ENCODE results near the gene MYO9A. TPM values are rescaled to one million over a fixed set of nuclear protein-coding genes. Genes with fewer than 3 reads are reported as not detected.

Gene MYO9A
- total RNA-seq, 1 experiment from 2014 or later = 34.0 TPM

DNA sequence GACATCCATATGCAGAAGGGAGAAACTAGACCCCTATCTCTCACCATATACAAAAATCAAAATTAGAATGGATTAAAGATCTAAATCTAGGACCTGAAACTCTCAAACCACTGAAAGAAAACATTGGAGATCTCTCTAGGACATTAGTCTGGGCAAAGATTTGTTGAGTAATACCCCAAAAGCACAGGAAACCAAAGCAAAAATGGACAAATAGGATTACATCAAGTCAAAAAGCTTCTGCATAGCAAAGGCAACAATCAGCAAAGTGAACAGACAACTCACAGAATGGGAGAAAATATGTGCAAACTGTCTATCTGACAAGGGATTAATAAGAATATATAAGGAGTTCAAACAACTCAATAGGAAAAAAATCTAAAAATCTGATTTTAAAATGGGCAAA lies 54.8 kb downstream of the MYO9A start:
- intact Hi-C loops (cut with micrococcal nuclease; ENCODE audit: unreplicated experiment) = no loop called here
- Histone ChIP-seq H3K36me3 (ENCODE audit: low read depth) (no peaks in the 10 kb centered on the region), H3K4me1 (replicated peaks; ENCODE audit: insufficient read depth) (no peaks in the 10 kb centered on the region), H2AFZ (no peak overlapping the region), H3F3A (ENCODE audit: insufficient read depth, low read depth) (no peaks in the 10 kb centered on the region), H3K79me2 (ENCODE audit: low read depth) (no peaks in the 10 kb centered on the region), H4K20me1 (ENCODE audit: insufficient read depth) (no peaks in the 10 kb centered on the region), H3K9me2 (ENCODE audit: insufficient read depth) (no peaks in the 10 kb centered on the region), H3K27me3 (ENCODE audit: insufficient read depth, low read depth) (no peaks in the 10 kb centered on the region), H3K4me2 (no peak overlapping the region), H3K27ac (no peak overlapping the region), H3K4me3 (no peak overlapping the region), H3K9me3 (ENCODE audit: insufficient read depth, low read depth) (no peaks in the 10 kb centered on the region)
- no peak for TF ChIP-seq EZH2 (IDR thresholded peaks at IDR 0.05; ENCODE audit: low read depth)
- TF ChIP-seq, protein P1, sequence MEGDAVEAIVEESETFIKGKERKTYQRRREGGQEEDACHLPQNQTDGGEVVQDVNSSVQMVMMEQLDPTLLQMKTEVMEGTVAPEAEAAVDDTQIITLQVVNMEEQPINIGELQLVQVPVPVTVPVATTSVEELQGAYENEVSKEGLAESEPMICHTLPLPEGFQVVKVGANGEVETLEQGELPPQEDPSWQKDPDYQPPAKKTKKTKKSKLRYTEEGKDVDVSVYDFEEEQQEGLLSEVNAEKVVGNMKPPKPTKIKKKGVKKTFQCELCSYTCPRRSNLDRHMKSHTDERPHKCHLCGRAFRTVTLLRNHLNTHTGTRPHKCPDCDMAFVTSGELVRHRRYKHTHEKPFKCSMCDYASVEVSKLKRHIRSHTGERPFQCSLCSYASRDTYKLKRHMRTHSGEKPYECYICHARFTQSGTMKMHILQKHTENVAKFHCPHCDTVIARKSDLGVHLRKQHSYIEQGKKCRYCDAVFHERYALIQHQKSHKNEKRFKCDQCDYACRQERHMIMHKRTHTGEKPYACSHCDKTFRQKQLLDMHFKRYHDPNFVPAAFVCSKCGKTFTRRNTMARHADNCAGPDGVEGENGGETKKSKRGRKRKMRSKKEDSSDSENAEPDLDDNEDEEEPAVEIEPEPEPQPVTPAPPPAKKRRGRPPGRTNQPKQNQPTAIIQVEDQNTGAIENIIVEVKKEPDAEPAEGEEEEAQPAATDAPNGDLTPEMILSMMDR (conservative IDR thresholded peaks at IDR 0.05) = no peak
- ChIA-PET POLR2A (ENCODE audit: unreplicated experiment) (no interaction called here), CTCF (no interaction called here)
- DNase-seq = no peak
- BruUV-seq (replicated peaks) = no TSS peak

DNA sequence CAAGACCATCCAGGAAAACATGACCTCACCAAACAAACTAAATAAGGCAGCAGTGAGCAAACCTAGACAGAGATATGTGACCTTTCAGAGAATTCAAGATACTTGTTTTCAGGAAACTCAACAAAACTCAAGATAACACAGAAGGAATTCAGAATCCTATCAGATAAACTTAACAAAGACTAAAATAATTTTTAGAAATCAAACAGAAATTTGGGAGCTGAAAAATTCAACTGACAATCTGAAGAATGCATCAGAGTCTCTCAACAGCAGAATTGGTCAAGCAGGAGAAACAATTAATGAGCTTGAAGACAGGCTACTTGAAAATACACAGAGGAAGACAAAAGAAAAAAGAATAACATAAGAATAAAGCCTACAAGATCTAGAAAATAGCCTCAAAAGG lies 55.6 kb downstream of the MYO9A start:
- no peaks in the 10 kb centered on the region for H3K27me3 ChIP-seq (ENCODE audit: insufficient read depth, low read depth)
- H3K4me3 ChIP-seq = no peak overlapping the region
- no peaks in the 10 kb centered on the region for H3K9me3 ChIP-seq (ENCODE audit: insufficient read depth, low read depth)
- CTCF ChIA-PET = no interaction called here
- TF ChIP-seq EZH2 (IDR thresholded peaks at IDR 0.05; ENCODE audit: low read depth) = no peak
- TF ChIP-seq, protein P1 (conservative IDR thresholded peaks at IDR 0.05) = no peak
- H3K27ac ChIP-seq = no peak overlapping the region
- intact Hi-C loops (cut with micrococcal nuclease; ENCODE audit: unreplicated experiment) = no loop called here
- no peak overlapping the region for H2AFZ ChIP-seq
- no peaks in the 10 kb centered on the region for H3K79me2 ChIP-seq (ENCODE audit: low read depth)
- no peaks in the 10 kb centered on the region for H3F3A ChIP-seq (ENCODE audit: insufficient read depth, low read depth)
- POLR2A ChIA-PET (ENCODE audit: unreplicated experiment) = no interaction called here
- no peak for DNase-seq
- no TSS peak for BruUV-seq (replicated peaks)
- no peak overlapping the region for H3K4me2 ChIP-seq
- H3K36me3 ChIP-seq (ENCODE audit: low read depth) = no peaks in the 10 kb centered on the region
- no peaks in the 10 kb centered on the region for H3K9me2 ChIP-seq (ENCODE audit: insufficient read depth)
- no peaks in the 10 kb centered on the region for H3K4me1 ChIP-seq (replicated peaks; ENCODE audit: insufficient read depth)
- H4K20me1 ChIP-seq (ENCODE audit: insufficient read depth) = no peaks in the 10 kb centered on the region

DNA sequence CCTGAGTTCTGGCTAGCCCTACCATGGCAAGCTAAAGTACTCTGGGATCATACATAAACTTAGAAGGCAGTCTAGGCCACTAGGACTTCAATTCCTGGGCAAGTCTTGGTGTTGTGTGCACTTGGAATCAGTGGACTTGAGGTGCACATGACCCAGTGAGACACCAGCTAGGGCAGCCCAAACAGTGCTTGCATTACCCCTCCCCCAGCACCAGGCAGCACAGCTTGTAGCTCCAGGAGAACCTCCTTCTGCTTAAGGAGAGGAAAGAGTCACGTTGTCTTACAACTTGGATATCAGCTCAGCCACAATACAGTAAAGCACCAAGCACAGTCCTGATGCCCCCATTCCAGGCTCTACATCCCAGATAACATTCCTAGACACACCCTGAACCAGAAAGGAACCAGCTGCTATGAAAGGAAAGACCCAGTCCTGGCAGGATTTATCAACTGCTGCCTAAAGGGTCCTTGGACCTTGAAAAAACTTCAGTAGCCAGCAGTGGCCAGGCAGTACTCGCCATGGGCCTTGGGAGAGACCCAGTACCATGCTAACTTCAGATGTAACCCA lies 57.2 kb downstream of the MYO9A start:
- Histone ChIP-seq H3F3A (ENCODE audit: insufficient read depth, low read depth) (no peaks in the 10 kb centered on the region), H2AFZ (no peak overlapping the region), H3K9me3 (ENCODE audit: insufficient read depth, low read depth) (no peaks in the 10 kb centered on the region), H3K36me3 (ENCODE audit: low read depth) (no peaks in the 10 kb centered on the region), H3K4me2 (no peak overlapping the region), H3K79me2 (ENCODE audit: low read depth) (no peaks in the 10 kb centered on the region), H3K9me2 (ENCODE audit: insufficient read depth) (no peaks in the 10 kb centered on the region), H3K27ac (no peak overlapping the region), H3K4me1 (replicated peaks; ENCODE audit: insufficient read depth) (no peaks in the 10 kb centered on the region), H3K4me3 (no peak overlapping the region), H4K20me1 (ENCODE audit: insufficient read depth) (no peaks in the 10 kb centered on the region), H3K27me3 (ENCODE audit: insufficient read depth, low read depth) (no peaks in the 10 kb centered on the region)
- ChIA-PET POLR2A (ENCODE audit: unreplicated experiment) (no interaction called here), CTCF (no interaction called here)
- no TSS peak for BruUV-seq (replicated peaks)
- TF ChIP-seq, protein P1 (conservative IDR thresholded peaks at IDR 0.05) = no peak
- no peak for TF ChIP-seq EZH2 (IDR thresholded peaks at IDR 0.05; ENCODE audit: low read depth)
- DNase-seq = no peak
- intact Hi-C loops (cut with micrococcal nuclease; ENCODE audit: unreplicated experiment) = no loop called here
